Measurements from ENCODE around the gene MCTP2.

DNA sequence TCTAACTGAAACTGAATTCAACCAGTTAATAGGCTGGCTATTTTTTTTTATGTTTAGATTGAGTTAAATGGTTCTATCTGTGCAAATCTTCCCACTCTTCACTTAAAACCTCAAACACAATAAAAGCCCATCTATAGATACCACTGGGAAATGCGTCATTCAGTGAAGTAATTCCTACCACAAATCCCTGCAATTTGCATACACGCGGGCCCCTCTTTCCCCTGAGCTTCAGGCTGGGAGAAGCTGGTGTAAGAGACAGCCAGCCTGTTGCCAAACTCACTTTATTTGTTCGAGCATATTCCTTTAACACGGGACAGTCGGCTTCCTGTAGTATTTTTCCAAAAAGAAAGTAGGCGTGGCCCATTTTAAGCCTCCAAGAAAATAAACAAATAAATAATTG is 26.0 kb upstream of the MCTP2 start:
- TF ChIP-seq, protein P1, sequence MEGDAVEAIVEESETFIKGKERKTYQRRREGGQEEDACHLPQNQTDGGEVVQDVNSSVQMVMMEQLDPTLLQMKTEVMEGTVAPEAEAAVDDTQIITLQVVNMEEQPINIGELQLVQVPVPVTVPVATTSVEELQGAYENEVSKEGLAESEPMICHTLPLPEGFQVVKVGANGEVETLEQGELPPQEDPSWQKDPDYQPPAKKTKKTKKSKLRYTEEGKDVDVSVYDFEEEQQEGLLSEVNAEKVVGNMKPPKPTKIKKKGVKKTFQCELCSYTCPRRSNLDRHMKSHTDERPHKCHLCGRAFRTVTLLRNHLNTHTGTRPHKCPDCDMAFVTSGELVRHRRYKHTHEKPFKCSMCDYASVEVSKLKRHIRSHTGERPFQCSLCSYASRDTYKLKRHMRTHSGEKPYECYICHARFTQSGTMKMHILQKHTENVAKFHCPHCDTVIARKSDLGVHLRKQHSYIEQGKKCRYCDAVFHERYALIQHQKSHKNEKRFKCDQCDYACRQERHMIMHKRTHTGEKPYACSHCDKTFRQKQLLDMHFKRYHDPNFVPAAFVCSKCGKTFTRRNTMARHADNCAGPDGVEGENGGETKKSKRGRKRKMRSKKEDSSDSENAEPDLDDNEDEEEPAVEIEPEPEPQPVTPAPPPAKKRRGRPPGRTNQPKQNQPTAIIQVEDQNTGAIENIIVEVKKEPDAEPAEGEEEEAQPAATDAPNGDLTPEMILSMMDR (IDR thresholded peaks at IDR 0.05; ENCODE audit: poor library complexity): no peak
- TF ChIP-seq EZH2phosphoT487 (IDR thresholded peaks at IDR 0.05; ENCODE audit: low read depth, severe bottlenecking, unreplicated experiment) (no peak), EZH2 (IDR thresholded peaks at IDR 0.05; ENCODE audit: borderline replicate concordance) (no peak)
